GM12878 (cell line): ENCODE results near the gene NCAM1. TPM values are rescaled to one million over a fixed set of nuclear protein-coding genes. Genes with fewer than 3 reads are reported as not detected.

Experiments used
- ATAC-seq: fragments of 200-7000 bp; cut with Tn5 transposase; 3 replicates; pipeline ENCODE4 v1.9.1; 2020; ENCODE audit warnings: mild to moderate bottlenecking, moderate library complexity
- BruUV-seq: library from RNA; stranded (reverse); fragments of 400-500 nt; replicated peaks from 2 replicates; lab custom pipeline; 2021; lab: Mats Ljungman, UMichigan
- CTCF ChIA-PET: fragments of 300-600 bp; sonication (Branson Sonifier 250); formaldehyde crosslinking; extraction: SDS; loops from one replicate; lab custom pipeline; 2021; ENCODE audit warnings: inconsistent platforms; lab: Yijun Ruan, JAX
- POLR2A ChIA-PET: fragments of 350-600 bp; formaldehyde crosslinking; extraction: SDS; loops from one replicate; lab custom pipeline; 2021; ENCODE audit warnings: inconsistent platforms; lab: Charles Lee
- RAD21 ChIA-PET: fragments of 300-600 bp; sonication (Branson Sonifier 250); formaldehyde crosslinking; loops from one replicate; lab custom pipeline; 2023; ENCODE audit warnings: antibody characterized with exemption; ENCODE audit not compliant: unreplicated experiment; lab: Charles Lee
- SMC1A ChIA-PET: fragments of 300-600 bp; sonication (Branson Sonifier 250); formaldehyde crosslinking; loops from one replicate; lab custom pipeline; 2023; ENCODE audit not compliant: unreplicated experiment, uncharacterized antibody; lab: Charles Lee
- DNase-seq: peaks from one replicate; pipeline ENCODE4 v3.0.0-alpha.2; 2011; ENCODE audit warnings: low read depth, low spot score
- FAIRE-seq: peaks from 3 replicates; lab custom pipeline; 2011; peaks lifted over from hg19 to GRCh38; lab: Jason Lieb, UNC
- H2AFZ ChIP-seq: 2 replicates; pipeline ENCODE4 v1.6.0; 2011; ENCODE audit warnings: low read depth, low read length, control low read depth; ENCODE audit not compliant: control insufficient read depth
- H3K27ac ChIP-seq: 2 replicates; pipeline ENCODE4 v1.5.1; 2011; ENCODE audit warnings: control low read depth; ENCODE audit not compliant: control insufficient read depth, insufficient read depth
- H3K27me3 ChIP-seq, 2 experiments: replicated peaks in 1 of 2; 2 replicates each; pipeline versions ENCODE4 v1.6.0 to v1.6.1; 2011; ENCODE audit warnings: low read length in 1 of 2; ENCODE audit not compliant: control insufficient read depth in 2 of 2, insufficient read depth in 2 of 2
- H3K36me3 ChIP-seq, 2 experiments: 2 replicates each; pipeline ENCODE4 v1.5.1; 2011; ENCODE audit warnings: low read length in 1 of 2; ENCODE audit not compliant: control insufficient read depth in 2 of 2, insufficient read depth in 2 of 2
- H3K4me1 ChIP-seq: 2 replicates; pipeline ENCODE4 v1.6.1; 2011; ENCODE audit warnings: mild to moderate bottlenecking, low read length, moderate library complexity, mixed read lengths; ENCODE audit not compliant: control insufficient read depth, insufficient read depth
- H3K4me2 ChIP-seq: 2 replicates; pipeline ENCODE4 v1.6.0; 2011; ENCODE audit warnings: control low read depth; ENCODE audit not compliant: control insufficient read depth, insufficient read depth
- H3K4me3 ChIP-seq: fragments of 200-600 bp; sonication (generic); 2 replicates; pipeline ENCODE4 v1.5.1; 2016
- H3K79me2 ChIP-seq: 2 replicates; pipeline ENCODE4 v1.6.0; 2011; ENCODE audit warnings: low read length; ENCODE audit not compliant: control insufficient read depth, insufficient read depth
- H3K9ac ChIP-seq: 2 replicates; pipeline ENCODE4 v1.8.0; 2011; ENCODE audit warnings: low read length, control low read depth, mixed read lengths; ENCODE audit not compliant: control insufficient read depth, insufficient read depth
- H3K9me3 ChIP-seq: replicated peaks from 3 replicates; pipeline ENCODE4 v1.5.1; 2011; ENCODE audit warnings: mild to moderate bottlenecking, low read length; ENCODE audit not compliant: control insufficient read depth, insufficient read depth
- H4K20me1 ChIP-seq: 2 replicates; pipeline ENCODE4 v1.6.0; 2011; ENCODE audit not compliant: control insufficient read depth, insufficient read depth
- ATF2 ChIP-seq: IDR thresholded peaks from 2 replicates; pipeline ENCODE4 v1.6.1; 2012; ENCODE audit warnings: low read length, inconsistent platforms
- CEBPB ChIP-seq, 2 experiments: fragments of 150-350 bp in 1 of 2; IDR thresholded peaks; 2 replicates each; pipeline ENCODE4 v1.6.1; 2012 to 2014; ENCODE audit warnings: low read depth in 2 of 2, low read length in 2 of 2, borderline replicate concordance in 1 of 2, inconsistent platforms in 1 of 2
- CREB1 ChIP-seq: IDR thresholded peaks from 2 replicates; pipeline ENCODE4 v1.6.1; 2012; ENCODE audit warnings: low read depth, mild to moderate bottlenecking, inconsistent platforms
- CREM ChIP-seq: IDR thresholded peaks from 2 replicates; pipeline ENCODE4 v1.6.1; 2014; ENCODE audit warnings: antibody characterized with exemption, low read depth
- EED ChIP-seq: sonication (generic); IDR thresholded peaks from 2 replicates; pipeline ENCODE4 v1.6.1; 2016; ENCODE audit warnings: antibody characterized with exemption, low read depth
- IRF4 ChIP-seq: IDR thresholded peaks from 2 replicates; pipeline ENCODE4 v1.6.1; 2011; ENCODE audit warnings: low read depth, low read length
- NFIC ChIP-seq: IDR thresholded peaks from 2 replicates; pipeline ENCODE4 v1.6.1; 2012; ENCODE audit warnings: low read depth, mild to moderate bottlenecking, inconsistent platforms, low read length, moderate library complexity
- NFYA ChIP-seq: IDR thresholded peaks from 2 replicates; pipeline ENCODE4 v1.6.1; 2011; ENCODE audit warnings: low read depth, mild to moderate bottlenecking, low read length, improper control_type of control experiment, borderline replicate concordance
- NR2C2 ChIP-seq: IDR thresholded peaks from 2 replicates; pipeline ENCODE4 v1.6.1; 2011; ENCODE audit warnings: borderline replicate concordance, low read depth; ENCODE audit not compliant: control insufficient read depth, insufficient read length
- PML ChIP-seq: IDR thresholded peaks from 2 replicates; pipeline ENCODE4 v1.6.1; 2012; ENCODE audit warnings: low read length, inconsistent platforms
- POLR2AphosphoS5 ChIP-seq: IDR thresholded peaks from 2 replicates; pipeline ENCODE4 v1.6.1; 2011; ENCODE audit warnings: mild to moderate bottlenecking, low read length, inconsistent platforms
- RAD21 ChIP-seq: IDR thresholded peaks from 2 replicates; pipeline ENCODE4 v1.6.1; 2011; ENCODE audit warnings: mild to moderate bottlenecking, low read depth, low read length, moderate library complexity; ENCODE audit not compliant: insufficient read depth
- SMAD1 ChIP-seq: fragments of 450-650 bp; IDR thresholded peaks from 2 replicates; pipeline ENCODE4 v1.6.1; 2018; ENCODE audit warnings: mild to moderate bottlenecking, low read depth; ENCODE audit not compliant: partially characterized antibody
- SRF ChIP-seq, 2 experiments: IDR thresholded peaks; 2 replicates each; pipeline ENCODE4 v1.6.1; 2011; ENCODE audit warnings: low read depth in 2 of 2, low read length in 2 of 2, mild to moderate bottlenecking in 1 of 2, moderate library complexity in 1 of 2
- TARDBP ChIP-seq: IDR thresholded peaks from 2 replicates; pipeline ENCODE4 v1.6.1; 2016; ENCODE audit warnings: borderline replicate concordance
- USF1 ChIP-seq: IDR thresholded peaks from 2 replicates; pipeline ENCODE4 v1.6.1; 2011; ENCODE audit warnings: borderline replicate concordance, low read depth, mild to moderate bottlenecking, moderate library complexity, mixed read lengths, low read length; ENCODE audit not compliant: insufficient read depth; ENCODE audit errors: extremely low read length
- USF2 ChIP-seq: IDR thresholded peaks from 2 replicates; pipeline ENCODE4 v1.6.1; 2011; ENCODE audit warnings: low read depth, low read length, improper control_type of control experiment, borderline replicate concordance
- ZBTB33 ChIP-seq: fragments of 450-650 bp; IDR thresholded peaks from 2 replicates; pipeline ENCODE4 v1.6.1; 2017; ENCODE audit warnings: mild to moderate bottlenecking
- WGBS: methylation state at CpG from one replicate; pipeline ENCODE4 v1.1.6; 2016; ENCODE audit warnings: low lambda C conversion rate; ENCODE audit not compliant: insufficient replicate concordance, insufficient coverage; ENCODE audit errors: missing lambda C conversion rate; 5-methylcytosine and 5-hydroxymethylcytosine counted together
- in situ Hi-C: fragments of 300-500 bp; cut with MboI; formaldehyde crosslinking; loops from 9 replicates; pipeline ENCODE4 v1.14.3; 2018; ENCODE audit warnings: mixed read lengths
- intact Hi-C: fragments of 100-400 bp; cut with micrococcal nuclease; formaldehyde crosslinking; loops from one replicate; pipeline ENCODE4 v1.14.2; 2022; ENCODE audit not compliant: unreplicated experiment
- polyA plus RNA-seq, 11 experiments: library from polyadenylated mRNA; depleted of rRNA in 4 of 11; unstranded in 6 of 11; stranded (reverse) in 5 of 11; fragments of >200 nt; fragmentation: Nextera tagmentation in 4 of 11; fragmentation: Illumina TruSeq in 1 of 11; extraction: Ambion mirVana in 4 of 11; extraction: Trizol in 1 of 11; gene quantifications; 1 replicate in 1 of 11; 2 replicates in 10 of 11; pipeline versions ENCODE4 v1.2.1 to v1.2.3, GENCODE V29; 2011 to 2016; ENCODE audit warnings: inconsistent platforms in 2 of 11, missing spikeins in 2 of 11, low read depth in 1 of 11
- total RNA-seq, 4 experiments: library from RNA; depleted of rRNA in 3 of 4; stranded (reverse); fragments of >200 nt in 3 of 4; fragmentation: Illumina TruSeq in 1 of 4; extraction: Trizol in 1 of 4; gene quantifications; 2 replicates each; pipeline versions ENCODE4 v1.2.1 to v1.2.3, GENCODE V29; 2013 to 2021
- TF ChIP-seq, protein P1 (sequence below): IDR thresholded peaks from 2 replicates; pipeline ENCODE4 v1.6.1; 2011; ENCODE audit warnings: low read depth, mild to moderate bottlenecking, low read length, moderate library complexity, borderline replicate concordance; ENCODE audit errors: extremely low read depth

NCAM1 gene
- total and polyA plus RNA-seq, 10 of the 15 experiments (the other 5 are each of a cell fraction or from before 2014, with no cell fraction given), result 0.10 to 0.23 (median 0.11) TPM; not detected in 7

GRCh38 chr11:113181094-113181493, 219.9 kb downstream of the NCAM1 start:
- Histone ChIP-seq H3K4me3 (no peak overlapping the region), H3K36me3 (no peaks in the 10 kb centered on the region), H3K9me3 (no peaks in the 10 kb centered on the region), H3K79me2 (no peaks in the 10 kb centered on the region), H3K27ac (no peak overlapping the region), H2AFZ (no peak overlapping the region), H4K20me1 (no peaks in the 10 kb centered on the region), H3K4me1 (no peaks in the 10 kb centered on the region), H3K9ac (no peak overlapping the region), H3K4me2 (no peak overlapping the region), H3K27me3 (peaks cover 0 to 4% of the 10 kb centered on the region in 2 experiments; a peak in 3 of 4 replicates)
- ChIA-PET SMC1A (no interaction called here), RAD21 (no interaction called here), POLR2A (no interaction called here), CTCF (no interaction called here)
- TF ChIP-seq ZBTB33 (no peak), SRF (IDR thresholded peaks at IDR 0.05; ENCODE audit: low read depth in 2 of 2, low read length in 2 of 2) (no peak), TARDBP (no peak), POLR2AphosphoS5 (no peak), NFIC (no peak), NFYA (no peak), NR2C2 (no peak), CREB1 (no peak), CEBPB (IDR thresholded peaks at IDR 0.05; ENCODE audit: borderline replicate concordance in 1 of 2, low read depth in 2 of 2, low read length in 2 of 2) (no peak), EED (no peak), PML (no peak), ATF2 (no peak), IRF4 (no peak), RAD21 (no peak), CREM (no peak), USF1 (no peak), SMAD1 (no peak), USF2 (no peak)
- TF ChIP-seq, protein P1, sequence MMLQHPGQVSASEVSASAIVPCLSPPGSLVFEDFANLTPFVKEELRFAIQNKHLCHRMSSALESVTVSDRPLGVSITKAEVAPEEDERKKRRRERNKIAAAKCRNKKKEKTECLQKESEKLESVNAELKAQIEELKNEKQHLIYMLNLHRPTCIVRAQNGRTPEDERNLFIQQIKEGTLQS, result no peak
- no peak for ATAC-seq
- in situ Hi-C loops (no loop called here), intact Hi-C loops (loop anchor here (10.0 kb wide), 1 partner anchor 56 kb away; no protein-coding TSS in a partner anchor)
- FAIRE-seq, result no peak
- no peak for DNase-seq
- BruUV-seq, result no TSS peak
- WGBS, result 41% methylated on average over 5 of the region's 5 CpGs
